GM23338 (cell line): ENCODE data around the gene LAMC3. TPM values are rescaled to one million over a fixed set of nuclear protein-coding genes. Genes with fewer than 3 reads are reported as not detected.
A peak's percentile ranks its signal among the peaks of the same experiment; 100 is the strongest.

Experiments used
- ATAC-seq: fragments of 200-7000 bp; cut with Tn5 transposase; 3 replicates; pipeline ENCODE4 v1.9.1; 2020
- DNase-seq: peaks from one replicate; pipeline ENCODE4 v3.0.0-alpha.2; 2015; ENCODE audit warnings: low spot score
- H2AFZ ChIP-seq: fragments of 200-600 bp; sonication (generic); 2 replicates; pipeline ENCODE4 v1.8.0; 2016; ENCODE audit warnings: antibody characterized with exemption, mild to moderate bottlenecking, moderate library complexity
- H3F3A ChIP-seq: fragments of 200-600 bp; sonication (generic); replicated peaks from 2 replicates; pipeline ENCODE4 v1.8.0; 2017; ENCODE audit warnings: antibody characterized with exemption, mixed run types, low read depth
- H3K27ac ChIP-seq: fragments of 200-600 bp; sonication (generic); 2 replicates; pipeline ENCODE4 v1.6.1; 2016; ENCODE audit warnings: low read depth
- H3K27me3 ChIP-seq: fragments of 200-600 bp; sonication (generic); 2 replicates; pipeline ENCODE4 v1.8.0; 2016; ENCODE audit warnings: mild to moderate bottlenecking, mixed run types, moderate library complexity; ENCODE audit not compliant: insufficient read depth
- H3K36me3 ChIP-seq: fragments of 200-600 bp; sonication (generic); 2 replicates; pipeline ENCODE4 v1.8.0; 2016; ENCODE audit warnings: mild to moderate bottlenecking; ENCODE audit not compliant: insufficient read depth
- H3K4me1 ChIP-seq: fragments of 200-600 bp; sonication (generic); 2 replicates; pipeline ENCODE4 v1.8.0; 2016; ENCODE audit warnings: mild to moderate bottlenecking, moderate library complexity; ENCODE audit not compliant: insufficient read depth
- H3K4me2 ChIP-seq: fragments of 200-600 bp; sonication (generic); 2 replicates; pipeline ENCODE4 v1.7.1; 2017; ENCODE audit warnings: mixed run types
- H3K4me3 ChIP-seq: fragments of 200-600 bp; sonication (generic); 2 replicates; pipeline ENCODE4 v1.6.1; 2016; ENCODE audit warnings: mixed run types
- H3K79me2 ChIP-seq: fragments of 200-600 bp; sonication (generic); replicated peaks from 2 replicates; pipeline ENCODE4 v1.8.0; 2017; ENCODE audit warnings: mild to moderate bottlenecking; ENCODE audit not compliant: insufficient read depth
- H3K9me2 ChIP-seq: fragments of 200-600 bp; sonication (generic); 2 replicates; pipeline ENCODE4 v1.8.0; 2017; ENCODE audit not compliant: insufficient read depth
- H4K20me1 ChIP-seq: fragments of 200-600 bp; sonication (generic); replicated peaks from 2 replicates; pipeline ENCODE4 v1.8.0; 2017; ENCODE audit warnings: mild to moderate bottlenecking; ENCODE audit not compliant: insufficient read depth
- H3K27ac Mint-ChIP-seq: 2 replicates; pipeline ENCODE4 v1.8.0; 2020; ENCODE audit warnings: inconsistent platforms, mild to moderate bottlenecking, moderate library complexity, mixed read lengths
- H3K27me3 Mint-ChIP-seq: 3 replicates; pipeline ENCODE4 v1.8.0; 2022; ENCODE audit warnings: low read depth, mild to moderate bottlenecking, moderate library complexity, mixed read lengths, inconsistent platforms; ENCODE audit not compliant: insufficient read depth, poor library complexity
- H3K36me3 Mint-ChIP-seq: 3 replicates; pipeline ENCODE4 v1.8.0; 2021; ENCODE audit warnings: low read depth, mild to moderate bottlenecking, inconsistent platforms, moderate library complexity, mixed read lengths
- H3K4me1 Mint-ChIP-seq: 3 replicates; pipeline ENCODE4 v1.8.0; 2020; ENCODE audit warnings: mild to moderate bottlenecking, inconsistent platforms, mixed read lengths
- H3K4me3 Mint-ChIP-seq: 3 replicates; pipeline ENCODE4 v1.8.0; 2021; ENCODE audit warnings: moderate library complexity, mild to moderate bottlenecking, inconsistent platforms, mixed read lengths
- H3K9me3 Mint-ChIP-seq: 3 replicates; pipeline ENCODE4 v1.8.0; 2020; ENCODE audit warnings: moderate library complexity, mild to moderate bottlenecking, inconsistent platforms, mixed read lengths
- CTCF ChIP-seq, 2 experiments: fragments of 200-600 bp in 1 of 2; sonication (generic) in 1 of 2; conservative IDR thresholded peaks; 2 replicates each; pipeline versions ENCODE4 v1.5.1 to v1.6.1; 2016 to 2017; ENCODE audit warnings: antibody characterized with exemption in 2 of 2, low read depth in 2 of 2, mild to moderate bottlenecking in 2 of 2, moderate library complexity in 1 of 2
- EZH2 ChIP-seq: fragments of 200-600 bp; sonication (generic); IDR thresholded peaks from one replicate; pipeline ENCODE4 v1.8.0; 2017; ENCODE audit warnings: antibody characterized with exemption, mild to moderate bottlenecking, low read depth; ENCODE audit not compliant: unreplicated experiment
- REST ChIP-seq: IDR thresholded peaks from one replicate; pipeline ENCODE4 v1.6.1; 2018; ENCODE audit warnings: antibody characterized with exemption; ENCODE audit not compliant: unreplicated experiment
- ZNF331 ChIP-seq: fragments of 250-450 bp; sonication (Bioruptor Pico); IDR thresholded peaks from 2 replicates; pipeline ENCODE4 v1.5.0; 2020; ENCODE audit warnings: low read depth, mild to moderate bottlenecking, moderate library complexity
- polyA plus RNA-seq: library from polyadenylated mRNA; unstranded; fragments of >200 nt; fragmentation: Nextera tagmentation; extraction: Ambion mirVana; gene quantifications from 2 replicates; pipeline ENCODE4 v1.2.1, GENCODE V29; 2016
- total RNA-seq: library from RNA; depleted of rRNA; stranded (reverse); fragments of >200 nt; shearing (Covaris generic); gene quantifications from 2 replicates; pipeline ENCODE4 v1.2.3, GENCODE V29; 2014

Gene LAMC3
- total and polyA plus RNA-seq, 2 experiments from 2014 or later, result 9.0 to 27.4 TPM

GRCh38 chr9:131024978-131025868 is 16.2 kb downstream of the LAMC3 start:
- TF ChIP-seq CTCF (conservative IDR thresholded peaks at IDR 0.05; ENCODE audit: low read depth in 2 of 2) (no peak), REST (no peak)
- H3K36me3 ChIP-seq, result no peaks in the 10 kb centered on the region
- no peaks in the 10 kb centered on the region for H3F3A ChIP-seq
- no peaks in the 10 kb centered on the region for H3K9me2 ChIP-seq
- H3K4me2 ChIP-seq, result no peak overlapping the region
- peaks cover 8% of the 10 kb centered on the region for H3K27me3 Mint-ChIP-seq
- H2AFZ ChIP-seq, result no peak overlapping the region
- H3K79me2 ChIP-seq, result no peaks in the 10 kb centered on the region
- ATAC-seq (peak; percentile 62), DNase-seq (no peak)
- peaks cover 7% of the 10 kb centered on the region for H3K4me1 Mint-ChIP-seq
- no peaks in the 10 kb centered on the region for H3K9me3 Mint-ChIP-seq
- H4K20me1 ChIP-seq, result no peaks in the 10 kb centered on the region
- no peak overlapping the region for H3K27ac ChIP-seq
- H3K4me3 Mint-ChIP-seq, result no peak overlapping the region
- H3K27me3 ChIP-seq, result no peaks in the 10 kb centered on the region
- no peaks in the 10 kb centered on the region for H3K36me3 Mint-ChIP-seq
- H3K4me3 ChIP-seq, result no peak overlapping the region
- H3K4me1 ChIP-seq, result no peaks in the 10 kb centered on the region; the same call in 1 of the 2 replicates
- peak overlapping the region; percentile 90 for H3K27ac Mint-ChIP-seq

- H4K20me1 ChIP-seq, result no peaks in the 10 kb centered on the region
- H3K27ac ChIP-seq, result no peak overlapping the region
- no peaks in the 10 kb centered on the region for H3K9me3 Mint-ChIP-seq
- 0 out of 2 replicates have a peak overlapping the region, but pooled peaks have one; percentile 90 for H3K27ac Mint-ChIP-seq
- peak in 1 of 2 experiments; percentile 9; a peak in 1 of 4 replicates for TF ChIP-seq CTCF (conservative IDR thresholded peaks at IDR 0.05; ENCODE audit: low read depth in 2 of 2)
- no peak for TF ChIP-seq ZNF331 (CRISPR knock-in tag)
- no peak for TF ChIP-seq EZH2
- H3K36me3 ChIP-seq, result no peaks in the 10 kb centered on the region
- H3K4me2 ChIP-seq, result no peak overlapping the region
- DNase-seq (no peak), ATAC-seq (peak; percentile 36)
- no peak overlapping the region for H3K4me3 ChIP-seq
- H3K27me3 ChIP-seq, result no peaks in the 10 kb centered on the region
- no peak overlapping the region for H2AFZ ChIP-seq
- no peaks in the 10 kb centered on the region for H3F3A ChIP-seq
- H3K36me3 Mint-ChIP-seq, result no peaks in the 10 kb centered on the region
- no peaks in the 10 kb centered on the region; the same call in 1 of the 2 replicates for H3K4me1 ChIP-seq
- no peaks in the 10 kb centered on the region for H3K9me2 ChIP-seq
- H3K4me3 Mint-ChIP-seq, result no peak overlapping the region
- no peaks in the 10 kb centered on the region for H3K79me2 ChIP-seq
- H3K4me1 Mint-ChIP-seq, result peaks cover 7% of the 10 kb centered on the region
- peaks cover 8% of the 10 kb centered on the region for H3K27me3 Mint-ChIP-seq
Observed at GRCh38 chr9:131025953-131026858, 17.2 kb downstream of the LAMC3 start.
